ENCODE measurements around the gene MSI1.

MSI1 gene

GRCh38 chr12:120317224-120318105 lies 51.5 kb downstream of the MSI1 start:
- peak; percentile 97 for DNase-seq (ENCODE audit: low spot score)
- peak; percentile 55 for TF ChIP-seq CTCF (IDR thresholded peaks at IDR 0.05; ENCODE audit: extremely low read depth, insufficient read depth, missing control alignments)
- in situ Hi-C loops (cut with MboI; ENCODE audit: low pct_unique_long_range_greater_than_20kb, low sequenced_read_pairs, unreplicated experiment), result no loop called here

- in situ Hi-C loops (cut with MboI; ENCODE audit: low pct_unique_long_range_greater_than_20kb, low sequenced_read_pairs, unreplicated experiment), result no loop called here
- no peak for DNase-seq (ENCODE audit: low spot score)
These were observed 52.2 kb downstream of the MSI1 start for GRCh38 chr12:120316798-120317223.

GRCh38 chr12:120314220-120314619 lies 54.7 kb downstream of the MSI1 start:
- in situ Hi-C loops (cut with MboI; ENCODE audit: low pct_unique_long_range_greater_than_20kb, low sequenced_read_pairs, unreplicated experiment), result no loop called here
- TF ChIP-seq CTCF (IDR thresholded peaks at IDR 0.05; ENCODE audit: extremely low read depth, insufficient read depth, missing control alignments), result no peak
- no peak for DNase-seq (ENCODE audit: low spot score)

More at GRCh38 chr12:120316798-120317223, 52.2 kb downstream of the MSI1 start:
- no peak for TF ChIP-seq CTCF (IDR thresholded peaks at IDR 0.05; ENCODE audit: extremely low read depth, insufficient read depth, missing control alignments)

GRCh38 chr12:120301962-120302815 lies 66.8 kb downstream of the MSI1 start, which contains the start of gene SIRT4:
Gene SIRT4, plus strand, starts transcription at chr12:120302321. Its CDS starts 1,241 bp downstream, at chr12:120303562.
- in situ Hi-C loops (cut with MboI; ENCODE audit: low pct_unique_long_range_greater_than_20kb, low sequenced_read_pairs, unreplicated experiment), result no loop called here
- TF ChIP-seq CTCF (IDR thresholded peaks at IDR 0.05; ENCODE audit: extremely low read depth, insufficient read depth, missing control alignments), result peak; percentile 72
- peak; percentile 93 for DNase-seq (ENCODE audit: low spot score)

GRCh38 chr12:120292661-120293531 lies 76.1 kb downstream of the MSI1 start, which contains the start of gene RNU4-1:
Gene RNU4-1, minus strand, starts transcription at chr12:120293237.
- in situ Hi-C loops (cut with MboI; ENCODE audit: low pct_unique_long_range_greater_than_20kb, low sequenced_read_pairs, unreplicated experiment), result no loop called here
- peak; percentile 70 for DNase-seq (ENCODE audit: low spot score)
- no peak for TF ChIP-seq CTCF (IDR thresholded peaks at IDR 0.05; ENCODE audit: extremely low read depth, insufficient read depth, missing control alignments)

- in situ Hi-C loops (cut with MboI; ENCODE audit: low pct_unique_long_range_greater_than_20kb, low sequenced_read_pairs, unreplicated experiment), result no loop called here
- no peak for DNase-seq (ENCODE audit: low spot score)
- no peak for TF ChIP-seq CTCF (IDR thresholded peaks at IDR 0.05; ENCODE audit: extremely low read depth, insufficient read depth, missing control alignments)
These were observed 76.6 kb downstream of the MSI1 start for GRCh38 chr12:120292411-120292660.

All from GM13977 (cell line).